ENCODE data around the gene MANSC1.

DNA sequence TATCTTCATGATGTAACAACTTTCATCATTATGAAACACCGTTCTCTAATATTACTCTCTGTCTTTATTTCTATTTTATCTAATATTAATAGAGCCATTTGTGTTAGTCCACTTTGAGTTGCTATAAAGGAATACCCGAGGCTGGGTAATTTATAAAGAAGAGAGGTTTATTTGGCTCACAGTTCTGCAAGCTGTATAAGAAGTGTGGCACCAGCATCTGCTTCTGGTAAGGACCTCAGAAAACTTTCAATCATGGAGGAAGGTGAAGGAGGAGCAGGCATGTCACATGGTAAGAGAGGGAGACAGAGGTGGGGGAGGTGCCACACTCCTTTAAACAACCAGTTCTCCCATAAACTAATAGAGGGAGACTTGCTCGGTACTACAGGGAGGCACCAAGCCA lies 31.9 kb upstream of the MANSC1 start:
- no peak for TF ChIP-seq CTCF (IDR thresholded peaks at IDR 0.05; ENCODE audit: low read depth, low read length)
- TF ChIP-seq, protein P1, sequence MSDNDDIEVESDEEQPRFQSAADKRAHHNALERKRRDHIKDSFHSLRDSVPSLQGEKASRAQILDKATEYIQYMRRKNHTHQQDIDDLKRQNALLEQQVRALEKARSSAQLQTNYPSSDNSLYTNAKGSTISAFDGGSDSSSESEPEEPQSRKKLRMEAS (IDR thresholded peaks at IDR 0.05; ENCODE audit: low read depth, low read length): no peak
- TF ChIP-seq POLR2A (IDR thresholded peaks at IDR 0.05; ENCODE audit: extremely low read depth, insufficient read length): no peak
- no peak for TF ChIP-seq MYC (IDR thresholded peaks at IDR 0.05; ENCODE audit: low read depth, low read length)

Data from NB4 (cell line).